Spleen (tissue), 11 donors: ENCODE data around the gene CLDN1. TPM values are rescaled to one million over a fixed set of nuclear protein-coding genes. Genes with fewer than 3 reads are reported as not detected.

Source experiments
- DNase-seq: peaks from one replicate; pipeline ENCODE4 v3.0.0-alpha.2; 2020
- H3K27ac ChIP-seq, 8 donors: fragments of 200-600 bp; sonication (generic) in 7 of 8; 1 replicate in 4 of 8; 2 replicates in 4 of 8; pipeline versions ENCODE4 v1.5.0 to v1.8.0; 2016 to 2021; ENCODE audit warnings: inconsistent platforms in 4 of 8, mild to moderate bottlenecking in 4 of 8, moderate library complexity in 1 of 8
- H3K27me3 ChIP-seq, 7 donors: fragments of 200-600 bp; sonication (generic) in 6 of 7; replicated peaks in 1 of 7; 1 replicate in 4 of 7; 2 replicates in 3 of 7; pipeline versions ENCODE4 v1.5.0 to v1.8.0; 2016 to 2021; ENCODE audit warnings: inconsistent platforms in 3 of 7, mild to moderate bottlenecking in 1 of 7
- H3K36me3 ChIP-seq, 6 donors: fragments of 200-600 bp; sonication (generic) in 5 of 6; 1 replicate in 4 of 6; 2 replicates in 2 of 6; pipeline versions ENCODE4 v1.5.0 to v1.8.0; 2016 to 2021; ENCODE audit warnings: inconsistent platforms in 2 of 6
- H3K4me1 ChIP-seq, 6 donors: fragments of 200-600 bp; sonication (generic) in 5 of 6; 1 replicate in 3 of 6; 2 replicates in 3 of 6; pipeline versions ENCODE4 v1.5.0 to v1.8.0; 2016 to 2021; ENCODE audit warnings: inconsistent platforms in 3 of 6
- H3K4me3 ChIP-seq, 8 donors: fragments of 200-600 bp; sonication (generic) in 7 of 8; 1 replicate in 4 of 8; 2 replicates in 4 of 8; pipeline versions ENCODE4 v1.5.0 to v1.8.0; 2016 to 2021; ENCODE audit warnings: inconsistent platforms in 4 of 8, mild to moderate bottlenecking in 4 of 8, moderate library complexity in 2 of 8
- H3K9me3 ChIP-seq, 8 donors: fragments of 200-600 bp; sonication (generic) in 7 of 8; 1 replicate in 4 of 8; 2 replicates in 4 of 8; pipeline versions ENCODE4 v1.5.0 to v1.8.0; 2016 to 2021; ENCODE audit warnings: inconsistent platforms in 4 of 8
- CTCF ChIP-seq, 11 experiments: fragments of 200-600 bp in 7 of 11; fragments of 450-650 bp in 4 of 11; sonication (generic) in 4 of 11; IDR thresholded peaks in 8 of 11; conservative IDR thresholded peaks in 3 of 11; 1 replicate in 7 of 11; 2 replicates in 4 of 11; pipeline versions ENCODE4 v1.4.0 to v1.8.0; 2016 to 2021; ENCODE audit warnings: antibody characterized with exemption in 11 of 11, inconsistent platforms in 4 of 11, mild to moderate bottlenecking in 1 of 11
- POLR2A ChIP-seq, 3 donors: fragments of 450-650 bp; IDR thresholded peaks; one replicate each; pipeline ENCODE4 v1.5.1; 2017; ENCODE audit warnings: antibody characterized with exemption in 3 of 3, mild to moderate bottlenecking in 1 of 3
- POLR2AphosphoS5 ChIP-seq, 3 donors: sonication (generic); formaldehyde crosslinking; IDR thresholded peaks; one replicate each; pipeline ENCODE4 v1.5.1; 2017; ENCODE audit warnings: antibody characterized with exemption in 3 of 3
- WGBS, 5 donors: extraction: QIAGEN DNeasy Blood & Tissue Kit in 3 of 5; methylation state at CpG; one replicate each; pipeline versions ENCODE4 v1.1.5 to v1.1.7; 2013 to 2018; 5-methylcytosine and 5-hydroxymethylcytosine counted together
- intact Hi-C: fragments of 100-400 bp; cut with DNase I; formaldehyde crosslinking; loops from one replicate; pipeline ENCODE4 v1.15.0; 2023; ENCODE audit warnings: low total_unique reads
- polyA plus RNA-seq, 3 donors: library from polyadenylated mRNA; stranded (reverse); fragments of 200-250 nt; gene quantifications; one replicate each; pipeline ENCODE4 v1.2.1, GENCODE V29; 2013
- total RNA-seq, 7 donors: library from RNA; depleted of rRNA in 3 of 7; stranded (reverse); fragments of >200 nt in 3 of 7; fragmentation: NEBNext Ultra II Directional in 4 of 7; extraction: Animal tissue kit (Norgen Biotek cat#: 25700) in 4 of 7; gene quantifications; one replicate each; pipeline versions ENCODE4 v1.1.0 to v1.2.1, GENCODE V29; 2016 to 2021
- donor health status: healthy with polysubstance abuse.
- donor health status: DM: no; HTN: no; CAD: no; lungs with moderate emphysema.
- donor health status: DM: no; HTN: no; CAD: no.
- donor health status: Bipolar disorder and iron deficiency.
- donor health status: healthy.
- donor health status: DM: no; HTN: no; CAD: no.
- donor health status: DM: yes; HTN: yes; CAD: no.

Gene CLDN1
- total and polyA plus RNA-seq, 10 donors, result 0.26 to 3.0 (median 0.91) TPM

- 60 to 95% (median 63%) methylated on average over 1 of the region's 1 CpG for WGBS, 5 donors
- Histone ChIP-seq H3K4me3 (no peak overlapping the region), H3K27me3 (peaks cover 0 to 3% (median 0%) of the 10 kb centered on the region in 7 donors), H3K4me1 (no peaks in the 10 kb centered on the region), H3K9me3 (no peaks in the 10 kb centered on the region), H3K36me3 (no peaks in the 10 kb centered on the region), H3K27ac (no peak overlapping the region)
- intact Hi-C loops, result no loop called here
- TF ChIP-seq CTCF (IDR thresholded peaks at IDR 0.05 in 8 of 11, conservative IDR thresholded peaks at IDR 0.05 in 3 of 11) (no peak), POLR2AphosphoS5 (IDR thresholded peaks at IDR 0.05) (no peak), POLR2A (IDR thresholded peaks at IDR 0.05) (no peak)
- no peak for DNase-seq
These were observed 11.7 kb upstream of the CLDN1 start for GRCh38 chr3:190333961-190334360.

DNA sequence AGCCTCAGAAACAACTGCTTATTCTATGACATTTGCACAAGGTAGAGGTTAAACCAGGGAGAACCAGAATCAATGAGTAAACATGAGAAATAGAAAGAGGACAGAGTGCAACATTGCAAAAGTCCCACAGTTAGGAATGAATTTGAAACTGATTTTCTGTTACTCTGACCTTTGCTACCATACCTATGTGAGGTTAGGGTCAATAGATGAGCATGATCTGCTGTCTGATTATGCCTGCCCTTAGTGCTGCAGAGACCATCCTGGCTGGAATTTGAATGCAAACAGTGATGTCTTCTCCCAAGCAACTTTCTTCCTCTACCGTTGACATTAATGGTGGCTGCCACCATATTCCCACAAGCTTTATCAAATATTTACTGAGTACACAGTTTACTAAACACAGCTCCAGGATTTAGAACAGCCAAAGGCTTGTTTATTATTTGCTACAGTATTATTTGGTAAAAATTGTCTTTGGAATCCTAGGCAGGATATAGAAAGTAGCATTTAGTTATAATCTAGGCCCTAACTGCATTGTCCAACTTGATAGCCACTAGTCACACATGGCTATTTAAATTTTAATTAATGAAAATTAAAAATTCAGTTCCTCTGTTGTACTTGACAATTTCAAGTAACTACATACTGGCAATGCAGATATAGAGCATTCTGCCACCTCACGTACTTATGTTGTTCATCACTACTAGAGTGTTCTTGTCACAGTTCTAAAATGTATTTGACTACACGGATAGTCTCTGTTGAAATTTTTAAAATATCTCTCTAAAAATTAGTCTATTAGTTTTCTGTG is 8.9 kb upstream of the CLDN1 start:
- no peaks in the 10 kb centered on the region for H3K36me3 ChIP-seq
- intact Hi-C loops, result no loop called here
- no peak overlapping the region for H3K27ac ChIP-seq
- no peaks in the 10 kb centered on the region for H3K9me3 ChIP-seq
- WGBS, 5 donors, result 88 to 96% (median 94%) methylated on average over 3 of the region's 3 CpGs
- H3K4me3 ChIP-seq, result no peak overlapping the region
- peaks cover 0 to 9% (median 0%) of the 10 kb centered on the region in 7 donors for H3K27me3 ChIP-seq
- no peak for TF ChIP-seq POLR2AphosphoS5 (IDR thresholded peaks at IDR 0.05)
- no peak for TF ChIP-seq CTCF (IDR thresholded peaks at IDR 0.05 in 8 of 11, conservative IDR thresholded peaks at IDR 0.05 in 3 of 11)
- no peak for TF ChIP-seq POLR2A (IDR thresholded peaks at IDR 0.05)
- no peaks in the 10 kb centered on the region for H3K4me1 ChIP-seq
- no peak for DNase-seq

- Histone ChIP-seq H3K27ac (no peak overlapping the region), H3K36me3 (no peaks in the 10 kb centered on the region), H3K9me3 (no peaks in the 10 kb centered on the region), H3K4me1 (peaks cover 0 to 14% (median 8%) of the 10 kb centered on the region in 6 donors), H3K4me3 (no peak overlapping the region), H3K27me3 (peaks cover 0 to 31% (median 8%) of the 10 kb centered on the region in 7 donors)
- WGBS, 5 donors, result 66 to 87% (median 73%) methylated on average over 4 of the region's 4 CpGs
- intact Hi-C loops, result no loop called here
- DNase-seq, result no peak
- TF ChIP-seq CTCF (IDR thresholded peaks at IDR 0.05 in 8 of 11, conservative IDR thresholded peaks at IDR 0.05 in 3 of 11) (no peak), POLR2AphosphoS5 (IDR thresholded peaks at IDR 0.05) (no peak), POLR2A (IDR thresholded peaks at IDR 0.05) (no peak)
These were observed 4.7 kb upstream of the CLDN1 start for GRCh38 chr3:190326930-190327329.

- TF ChIP-seq CTCF (IDR thresholded peaks at IDR 0.05 in 8 of 11, conservative IDR thresholded peaks at IDR 0.05 in 3 of 11), result no peak
- TF ChIP-seq POLR2AphosphoS5 (IDR thresholded peaks at IDR 0.05), result no peak
These were observed 4.1 kb upstream of the CLDN1 start for GRCh38 chr3:190326361-190326760.

More at GRCh38 chr3:190326361-190326760, 4.1 kb upstream of the CLDN1 start:
- Histone ChIP-seq H3K9me3 (no peaks in the 10 kb centered on the region), H3K4me3 (no peak overlapping the region), H3K36me3 (no peaks in the 10 kb centered on the region), H3K27me3 (peaks cover 0 to 36% (median 11%) of the 10 kb centered on the region in 7 donors), H3K4me1 (peaks cover 0 to 18% (median 10%) of the 10 kb centered on the region in 6 donors), H3K27ac (no peak overlapping the region)
- DNase-seq, result no peak
- 89 to 97% (median 91%) methylated on average over 4 of the region's 4 CpGs for WGBS, 5 donors
- intact Hi-C loops, result no loop called here
